Astrocyte of the spinal cord (primary cell): ENCODE measurements around the gene MEF2D.

Experiments
- DNase-seq: peaks from one replicate; pipeline ENCODE4 v3.0.0; 2011; ENCODE audit warnings: low read depth, low spot score
- H3K4me3 ChIP-seq: 2 replicates; pipeline ENCODE4 v1.5.1; 2011; ENCODE audit warnings: low read depth, mild to moderate bottlenecking, low read length, moderate library complexity
- in situ Hi-C: cut with HindIII; loops from 2 replicates; pipeline ENCODE4 v1.10.0; 2017; ENCODE audit warnings: low sequenced_read_pairs
- TF ChIP-seq, protein P1 (sequence below): IDR thresholded peaks from 2 replicates; pipeline ENCODE4 v1.5.1; 2012; ENCODE audit warnings: low read depth, mild to moderate bottlenecking, low read length, inconsistent platforms

MEF2D gene

GRCh38 chr1:156517748-156518147 is 17.2 kb upstream of the MEF2D start:
- TF ChIP-seq, protein P1, sequence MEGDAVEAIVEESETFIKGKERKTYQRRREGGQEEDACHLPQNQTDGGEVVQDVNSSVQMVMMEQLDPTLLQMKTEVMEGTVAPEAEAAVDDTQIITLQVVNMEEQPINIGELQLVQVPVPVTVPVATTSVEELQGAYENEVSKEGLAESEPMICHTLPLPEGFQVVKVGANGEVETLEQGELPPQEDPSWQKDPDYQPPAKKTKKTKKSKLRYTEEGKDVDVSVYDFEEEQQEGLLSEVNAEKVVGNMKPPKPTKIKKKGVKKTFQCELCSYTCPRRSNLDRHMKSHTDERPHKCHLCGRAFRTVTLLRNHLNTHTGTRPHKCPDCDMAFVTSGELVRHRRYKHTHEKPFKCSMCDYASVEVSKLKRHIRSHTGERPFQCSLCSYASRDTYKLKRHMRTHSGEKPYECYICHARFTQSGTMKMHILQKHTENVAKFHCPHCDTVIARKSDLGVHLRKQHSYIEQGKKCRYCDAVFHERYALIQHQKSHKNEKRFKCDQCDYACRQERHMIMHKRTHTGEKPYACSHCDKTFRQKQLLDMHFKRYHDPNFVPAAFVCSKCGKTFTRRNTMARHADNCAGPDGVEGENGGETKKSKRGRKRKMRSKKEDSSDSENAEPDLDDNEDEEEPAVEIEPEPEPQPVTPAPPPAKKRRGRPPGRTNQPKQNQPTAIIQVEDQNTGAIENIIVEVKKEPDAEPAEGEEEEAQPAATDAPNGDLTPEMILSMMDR = no peak
- in situ Hi-C loops = no loop called here
- DNase-seq = no peak
- no peak overlapping the region for H3K4me3 ChIP-seq

GRCh38 chr1:156516821-156517220 is 16.2 kb upstream of the MEF2D start:
- TF ChIP-seq, protein P1 = no peak

DNA sequence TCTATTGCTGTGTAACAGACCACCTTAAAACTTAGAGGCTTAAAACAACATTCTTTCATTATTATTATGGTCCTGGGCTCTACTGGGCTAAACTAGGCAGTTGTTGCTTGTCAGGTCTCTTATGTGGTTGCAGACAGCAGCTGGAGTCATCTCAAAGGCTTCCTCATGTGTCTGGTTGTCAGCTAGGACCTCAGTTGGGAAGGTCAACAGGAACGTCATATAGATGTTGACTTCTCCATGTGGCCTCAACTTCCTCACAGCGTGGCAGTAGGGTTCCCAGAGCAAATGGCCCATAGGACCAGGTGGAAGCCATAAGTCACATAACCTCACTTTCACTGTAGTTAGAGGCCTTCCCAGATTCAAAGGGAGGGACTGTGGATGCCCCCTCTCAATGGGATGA is 15.4 kb upstream of the MEF2D start:
- TF ChIP-seq, protein P1 = no peak
- in situ Hi-C loops = no loop called here
- no peak for DNase-seq
- H3K4me3 ChIP-seq = no peak overlapping the region

More at GRCh38 chr1:156516821-156517220, 16.2 kb upstream of the MEF2D start:
- no peak for DNase-seq
- in situ Hi-C loops = no loop called here
- no peak overlapping the region for H3K4me3 ChIP-seq

- no peak overlapping the region for H3K4me3 ChIP-seq
- in situ Hi-C loops = no loop called here
- DNase-seq = no peak
- TF ChIP-seq, protein P1 = no peak
These were observed 12.6 kb upstream of the MEF2D start for GRCh38 chr1:156513185-156513584.

DNA sequence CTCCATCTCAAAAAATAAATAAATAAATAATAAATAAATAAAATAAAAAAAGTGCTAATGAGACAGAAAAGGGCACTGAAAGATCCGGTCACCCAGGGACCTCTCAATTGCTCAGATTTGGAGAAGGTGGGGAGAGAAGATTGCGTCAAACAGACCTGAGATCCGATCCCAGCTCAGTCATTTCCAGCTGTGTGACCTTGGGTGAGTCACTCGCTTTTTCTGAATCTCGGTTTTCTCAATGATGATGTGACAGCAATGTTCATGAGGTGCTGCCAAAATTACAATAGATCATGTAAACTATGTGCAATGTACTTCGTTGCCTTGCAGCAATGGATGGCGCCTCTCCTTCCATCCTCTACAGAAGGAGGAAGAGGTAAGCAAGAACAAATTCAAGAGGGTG is 11.1 kb upstream of the MEF2D start:
- TF ChIP-seq, protein P1 = no peak
- in situ Hi-C loops = no loop called here
- peak; percentile 39 for DNase-seq
- H3K4me3 ChIP-seq = no peak overlapping the region

- TF ChIP-seq, protein P1 = no peak
- in situ Hi-C loops = no loop called here
- peak; percentile 58 for DNase-seq
- no peak overlapping the region for H3K4me3 ChIP-seq
These were observed 10.1 kb upstream of the MEF2D start for GRCh38 chr1:156510709-156511108.
